ENCODE measurements around the gene OSBP2.
A peak's percentile ranks its signal among the peaks of the same experiment; 100 is the strongest.
"Not testable (repeated sequence)": the region's sequence is repeated elsewhere in the genome, so short reads cannot be mapped to it uniquely, and the experiment has no call there.

The OSBP2 gene

DNA sequence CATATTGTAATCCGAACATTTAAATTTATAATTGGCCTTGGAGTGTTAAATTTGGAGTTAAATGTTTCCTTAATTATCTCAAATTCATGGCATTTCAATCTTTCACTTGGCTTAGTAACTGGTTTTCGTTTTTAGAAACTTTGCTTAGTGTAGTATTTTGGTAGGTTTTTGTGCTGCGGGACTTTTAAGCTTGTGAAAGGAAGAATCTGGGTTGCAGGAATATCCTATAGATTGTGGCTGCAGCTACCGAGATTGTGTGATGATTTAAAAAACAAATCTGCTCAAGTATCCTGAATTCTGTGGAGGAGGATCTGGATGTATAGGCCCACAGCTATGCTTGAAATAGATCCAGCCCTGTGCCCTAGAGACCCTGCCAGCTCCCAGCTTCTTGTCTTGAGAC, 27.1 kb downstream of the OSBP2 start:
- FAIRE-seq: no peak

DNA sequence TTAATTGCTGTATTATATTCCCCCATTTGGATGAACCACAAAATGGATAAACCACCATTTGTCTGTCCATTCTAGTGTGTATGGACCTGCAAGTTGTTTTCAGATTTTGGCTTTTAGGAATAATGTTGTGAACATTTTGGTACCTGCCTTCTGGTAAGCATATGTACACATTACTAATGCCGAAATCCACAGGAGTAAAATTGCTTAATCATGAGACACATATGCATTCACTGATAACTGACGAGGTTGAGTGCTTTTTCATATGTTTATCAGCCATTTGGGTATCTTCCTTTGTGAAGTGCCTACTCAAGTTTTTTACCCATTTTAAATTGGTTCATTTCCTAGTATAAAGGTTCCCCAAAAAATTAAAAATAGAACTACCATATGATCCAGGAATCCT, 34.2 kb downstream of the OSBP2 start:
- FAIRE-seq: no peak

DNA sequence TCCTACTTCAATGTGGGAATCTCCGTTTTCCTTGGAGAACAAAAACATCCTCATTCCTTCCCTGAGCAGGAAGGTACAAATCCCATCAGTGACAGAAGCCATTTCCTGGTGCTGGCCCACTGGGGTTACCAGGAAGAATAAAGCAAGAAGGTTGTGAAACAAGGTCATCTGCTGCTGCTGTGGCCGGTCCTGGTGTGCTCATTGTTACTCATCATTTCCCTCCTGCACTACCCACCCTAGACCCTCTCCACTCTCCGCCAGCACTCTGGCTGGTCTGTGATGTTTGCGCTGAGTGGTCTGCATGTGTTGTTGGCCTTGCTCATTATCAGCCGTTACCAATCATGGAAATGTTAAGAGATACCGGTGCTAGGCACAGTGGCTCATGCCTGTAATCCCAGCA, 37.0 kb downstream of the OSBP2 start:
- no peak for FAIRE-seq

GRCh38 chr22:30732426-30732825, 37.8 kb downstream of the OSBP2 start:
- FAIRE-seq: no peak

DNA sequence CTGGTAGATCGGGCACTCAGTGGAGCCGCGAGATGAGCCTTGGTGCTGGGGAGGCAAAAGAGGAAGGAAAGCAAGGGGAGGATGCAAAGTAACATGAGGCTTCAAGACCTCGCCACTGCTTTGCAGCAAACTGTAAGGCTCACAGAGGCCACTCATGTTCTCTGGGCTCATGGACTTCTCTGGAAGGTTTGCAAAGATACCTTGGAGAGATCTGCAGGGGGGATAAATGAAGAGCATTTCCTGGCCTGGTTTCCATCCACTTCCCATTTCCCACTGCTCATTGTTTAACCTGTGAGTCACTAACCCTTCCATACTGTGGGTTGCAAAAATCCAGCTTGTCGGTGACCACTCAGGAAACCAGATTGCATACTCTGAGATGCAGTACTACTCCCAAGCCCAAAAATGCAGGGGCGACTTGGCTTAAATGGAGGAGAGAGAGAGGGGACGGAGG, 38.5 kb downstream of the OSBP2 start:
- no peak for FAIRE-seq

DNA sequence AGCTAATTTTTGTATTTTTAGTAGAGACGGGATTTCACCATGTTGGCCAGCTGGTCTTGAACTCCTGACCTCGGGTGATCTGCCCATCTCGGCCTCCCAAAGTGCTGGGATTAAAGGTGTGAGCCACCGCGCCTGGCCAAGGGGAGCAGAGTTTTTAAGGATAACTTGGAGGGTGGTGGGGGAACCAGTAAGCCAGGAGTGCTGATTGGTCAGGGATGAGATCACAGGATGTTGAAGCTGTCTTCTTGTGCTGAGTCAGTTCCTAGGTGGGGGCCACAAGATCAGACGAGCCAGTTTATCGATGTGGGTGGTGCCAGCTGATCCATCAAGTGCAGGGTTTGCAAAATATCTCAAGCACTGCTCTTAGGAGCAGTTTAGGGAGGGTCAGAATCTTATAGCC, 45.3 kb downstream of the OSBP2 start:
- FAIRE-seq: not testable (repeated sequence)

DNA sequence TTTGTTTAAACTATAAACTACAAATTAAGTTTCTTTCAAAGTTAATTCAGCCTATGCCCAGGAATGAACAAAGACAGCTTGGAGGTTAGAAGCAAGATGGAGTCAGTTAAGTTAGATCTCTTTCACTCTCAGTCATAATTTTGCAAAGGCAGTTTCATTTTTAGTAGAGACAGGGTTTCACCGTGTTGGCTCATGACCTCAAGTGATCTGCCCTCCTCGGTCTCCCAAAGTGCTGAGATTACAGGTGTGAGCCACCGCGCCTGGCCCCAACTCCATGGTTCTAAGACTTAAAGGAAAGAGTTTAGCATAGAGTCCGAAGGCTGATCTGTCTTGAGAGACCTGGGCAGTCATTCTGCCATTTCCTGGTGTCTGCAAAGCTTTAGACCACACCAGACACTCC, 45.8 kb downstream of the OSBP2 start:
- FAIRE-seq: not testable (repeated sequence)

- FAIRE-seq: no peak
These were observed 47.9 kb downstream of the OSBP2 start for GRCh38 chr22:30742291-30743256.

DNA sequence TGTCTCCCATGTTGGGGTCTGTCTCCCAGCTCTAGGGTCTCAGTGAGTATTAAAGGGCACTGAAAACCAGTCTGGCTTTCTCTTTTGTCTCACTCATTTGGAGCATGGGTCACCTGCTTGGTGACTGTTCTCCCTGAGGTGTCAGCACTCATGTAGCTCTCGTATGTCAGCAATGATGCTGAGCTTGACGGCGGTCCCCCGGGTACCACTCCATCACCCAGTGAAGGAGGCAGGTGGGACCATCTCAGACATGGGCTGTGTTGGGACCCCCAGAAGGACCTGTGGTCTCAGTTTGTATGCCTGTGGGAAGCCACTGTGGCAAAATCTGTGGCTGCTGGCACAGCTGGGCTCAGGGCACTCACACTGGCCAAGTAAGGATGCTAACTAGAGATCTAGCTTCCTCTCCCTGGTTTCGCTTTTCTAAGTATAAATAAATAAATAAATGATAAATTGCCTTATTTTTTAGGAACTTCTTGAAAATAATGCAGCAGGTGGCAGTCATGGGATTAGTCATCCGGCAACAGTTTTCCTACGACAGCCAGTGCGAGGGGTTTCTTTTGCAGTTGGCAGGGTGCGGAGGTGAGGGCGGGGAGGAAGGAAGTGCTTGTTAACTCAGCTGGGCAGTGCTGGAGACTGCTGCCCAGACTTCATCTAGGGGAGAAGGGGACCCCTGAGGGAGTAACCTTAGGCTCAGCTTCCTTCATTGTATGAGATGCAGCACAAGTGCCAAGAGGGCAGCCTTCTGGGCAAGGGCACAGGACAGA, 48.8 kb downstream of the OSBP2 start:
- FAIRE-seq: no peak

DNA sequence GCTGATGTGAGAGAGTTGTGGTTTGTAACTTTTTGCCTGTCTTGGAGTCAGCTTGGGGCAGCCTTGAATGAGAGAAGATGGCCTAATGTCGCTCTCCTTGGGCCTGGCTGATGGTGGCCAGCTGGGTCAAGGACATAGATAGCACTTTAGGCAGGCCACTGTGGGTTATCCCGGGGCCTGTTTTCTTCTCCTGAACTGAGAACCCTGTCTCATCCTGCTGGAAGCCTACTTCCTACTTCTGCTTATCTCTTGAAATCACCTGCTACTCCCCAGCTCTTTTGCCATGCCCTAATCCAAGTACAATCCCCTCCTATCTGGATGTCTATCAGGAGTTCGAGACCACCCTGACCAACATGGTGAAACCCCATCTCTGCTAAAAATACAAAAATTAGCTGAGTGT, 49.5 kb downstream of the OSBP2 start:
- no peak for FAIRE-seq

GRCh38 chr22:30747493-30747892, 52.8 kb downstream of the OSBP2 start:
- FAIRE-seq: no peak

GRCh38 chr22:30749272-30749671, 54.6 kb downstream of the OSBP2 start:
- FAIRE-seq: no peak

- no peak for FAIRE-seq
These were observed 55.2 kb downstream of the OSBP2 start for GRCh38 chr22:30749849-30750248.

- FAIRE-seq: no peak
These were observed 56.9 kb downstream of the OSBP2 start for GRCh38 chr22:30751529-30751928.

DNA sequence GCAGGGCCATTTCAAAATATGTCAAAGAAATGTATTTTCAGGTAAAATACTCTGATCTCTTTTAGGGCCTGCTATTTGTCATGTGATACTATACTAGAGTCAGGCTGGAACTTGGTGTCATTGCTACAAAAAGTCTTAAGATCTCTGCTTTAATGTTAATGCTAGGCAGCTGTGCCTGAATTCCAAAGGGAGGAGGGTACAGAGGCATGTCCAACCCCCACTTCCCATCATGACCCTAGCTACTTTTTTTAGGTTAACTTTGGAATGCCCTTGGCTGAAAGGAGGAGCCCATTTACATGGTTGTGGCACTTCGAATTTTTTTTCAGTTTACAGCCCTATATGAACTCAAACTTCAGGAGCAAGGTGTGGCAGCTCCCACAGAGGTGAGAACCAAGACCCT, 58.1 kb downstream of the OSBP2 start:
- FAIRE-seq: no peak

DNA sequence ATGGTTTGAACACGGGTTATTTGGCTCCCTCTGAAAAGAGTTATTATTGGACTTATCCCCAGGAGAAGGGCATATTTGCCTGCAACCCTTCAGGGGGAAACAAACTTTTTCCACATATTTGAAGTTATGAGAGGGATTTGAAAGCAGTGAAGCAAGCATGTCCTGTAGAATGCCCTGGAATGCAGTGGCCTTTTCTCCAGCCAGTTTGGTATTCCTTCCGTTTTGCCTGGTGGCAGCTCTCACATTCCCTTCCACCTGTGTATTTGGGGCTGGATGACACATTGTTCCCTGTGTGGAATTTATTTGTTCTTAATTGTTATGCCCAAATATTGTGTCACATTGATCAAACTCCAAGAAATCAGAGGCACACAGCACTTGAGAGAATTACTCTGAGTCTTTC, 59.0 kb downstream of the OSBP2 start:
- no peak for FAIRE-seq

- FAIRE-seq: no peak
These were observed 59.8 kb downstream of the OSBP2 start for GRCh38 chr22:30754521-30754920.

DNA sequence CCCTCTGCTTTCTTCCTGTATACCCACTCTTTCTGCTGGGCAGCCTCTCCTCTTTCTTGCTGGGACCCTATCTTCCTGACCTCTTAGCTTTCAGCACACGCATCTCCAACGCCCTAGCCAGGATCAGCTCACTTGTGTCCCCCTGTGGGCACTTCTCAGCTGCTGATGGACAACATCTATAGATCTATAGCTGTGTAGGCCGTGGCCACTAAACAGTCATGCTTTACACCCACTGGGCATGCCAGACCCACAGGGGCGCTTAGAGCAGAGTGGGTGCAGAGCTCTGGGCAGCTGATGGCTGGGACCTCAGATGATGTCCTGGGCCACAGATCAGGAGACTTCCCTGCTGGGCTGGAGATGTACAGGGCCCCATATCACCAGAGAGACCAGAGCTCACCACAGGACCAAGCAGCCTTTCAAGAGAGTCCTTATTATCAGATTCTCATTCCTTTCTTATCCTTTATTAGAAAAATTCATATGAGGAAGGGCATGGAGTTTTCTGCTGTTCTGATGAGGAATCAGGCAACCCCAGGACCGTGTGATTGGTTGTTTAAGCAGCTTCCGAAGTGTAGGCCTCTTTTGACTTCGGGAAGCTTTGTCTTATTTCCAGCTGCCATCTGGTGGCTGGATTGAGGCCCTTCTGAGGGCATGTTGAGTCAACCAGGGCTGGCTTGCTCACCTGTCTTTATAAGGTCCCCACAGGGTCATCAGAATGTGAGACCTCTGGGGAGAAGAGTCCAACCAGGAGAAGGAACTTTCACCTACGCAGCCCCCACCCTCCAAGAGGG, 60.5 kb downstream of the OSBP2 start:
- peak; percentile 13 for FAIRE-seq

GRCh38 chr22:30755759-30756124, 61.1 kb downstream of the OSBP2 start:
- FAIRE-seq: no peak

DNA sequence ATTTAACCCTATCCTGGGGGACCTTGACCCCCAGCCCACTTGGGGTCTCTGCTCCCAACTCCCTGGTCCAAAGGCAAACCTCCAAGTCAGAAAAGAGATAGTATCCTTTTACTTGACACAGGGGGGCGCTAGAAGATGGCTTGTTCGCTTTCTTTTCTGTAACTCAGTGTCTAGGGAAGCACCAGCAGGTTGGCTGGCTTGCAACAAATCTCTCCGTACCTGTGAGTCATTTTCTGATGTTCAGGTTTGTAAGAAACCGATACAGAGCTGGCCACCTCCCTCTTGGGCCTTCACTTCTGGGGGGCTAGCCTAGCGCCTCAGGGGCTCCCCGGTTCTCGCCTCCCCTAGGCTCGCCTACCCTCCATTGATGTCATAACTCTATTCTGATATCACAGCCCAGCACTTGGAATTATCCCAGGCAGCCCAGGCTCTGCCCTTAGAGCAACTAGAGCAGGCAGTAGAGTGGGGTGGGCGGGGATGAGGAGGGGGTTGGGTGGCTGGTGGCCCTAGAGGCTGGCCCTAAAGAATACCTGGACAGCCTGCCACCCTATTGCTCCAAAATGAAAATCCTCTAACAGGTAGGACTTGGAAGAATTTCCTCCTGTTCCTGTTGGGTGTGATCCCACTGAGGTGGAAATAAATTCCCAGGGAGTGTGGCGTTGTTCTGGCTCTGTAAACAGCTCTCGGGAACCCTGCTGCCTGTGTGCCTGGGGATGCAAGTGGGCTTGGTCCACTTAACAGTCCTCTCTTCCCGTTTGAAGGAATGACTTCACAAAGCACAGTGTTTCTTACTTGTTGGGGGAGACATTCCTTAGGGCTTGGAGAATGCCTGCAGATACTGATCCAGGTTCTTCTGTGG, 69.4 kb downstream of the OSBP2 start:
- peak; percentile 94 for FAIRE-seq

GRCh38 chr22:30767661-30768060, 73.0 kb downstream of the OSBP2 start:
- no peak for FAIRE-seq

- FAIRE-seq: no peak
These were observed 76.0 kb downstream of the OSBP2 start for GRCh38 chr22:30770716-30771115.
